ENCODE results near the gene TTC7B. TPM values are rescaled to one million over a fixed set of nuclear protein-coding genes. Genes with fewer than 3 reads are reported as not detected.

The TTC7B gene
- total RNA-seq, 1 donor: 24.9 TPM

DNA sequence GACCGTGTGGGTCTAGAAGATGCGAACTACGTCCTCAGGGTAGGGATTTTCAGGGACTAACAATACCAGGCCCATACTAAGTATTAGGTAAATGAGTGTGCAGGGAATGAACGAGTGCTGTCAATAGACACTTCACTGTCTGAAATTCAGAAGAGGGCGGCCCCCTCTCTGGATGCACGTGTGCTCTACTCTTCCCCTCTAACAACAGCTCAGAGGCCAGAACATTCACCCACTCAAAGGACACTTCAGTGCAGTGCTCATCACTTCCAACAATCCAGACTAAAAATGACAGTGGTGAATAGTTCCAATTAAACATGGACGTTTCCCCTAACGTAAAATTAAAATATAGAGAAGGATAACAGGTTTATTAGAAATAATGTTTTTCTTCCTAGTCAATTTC, 219.5 kb downstream of the TTC7B start:
- H3K4me3 ChIP-seq (ENCODE audit: low read depth, low read length): no peak overlapping the region
- TF ChIP-seq, protein P1, sequence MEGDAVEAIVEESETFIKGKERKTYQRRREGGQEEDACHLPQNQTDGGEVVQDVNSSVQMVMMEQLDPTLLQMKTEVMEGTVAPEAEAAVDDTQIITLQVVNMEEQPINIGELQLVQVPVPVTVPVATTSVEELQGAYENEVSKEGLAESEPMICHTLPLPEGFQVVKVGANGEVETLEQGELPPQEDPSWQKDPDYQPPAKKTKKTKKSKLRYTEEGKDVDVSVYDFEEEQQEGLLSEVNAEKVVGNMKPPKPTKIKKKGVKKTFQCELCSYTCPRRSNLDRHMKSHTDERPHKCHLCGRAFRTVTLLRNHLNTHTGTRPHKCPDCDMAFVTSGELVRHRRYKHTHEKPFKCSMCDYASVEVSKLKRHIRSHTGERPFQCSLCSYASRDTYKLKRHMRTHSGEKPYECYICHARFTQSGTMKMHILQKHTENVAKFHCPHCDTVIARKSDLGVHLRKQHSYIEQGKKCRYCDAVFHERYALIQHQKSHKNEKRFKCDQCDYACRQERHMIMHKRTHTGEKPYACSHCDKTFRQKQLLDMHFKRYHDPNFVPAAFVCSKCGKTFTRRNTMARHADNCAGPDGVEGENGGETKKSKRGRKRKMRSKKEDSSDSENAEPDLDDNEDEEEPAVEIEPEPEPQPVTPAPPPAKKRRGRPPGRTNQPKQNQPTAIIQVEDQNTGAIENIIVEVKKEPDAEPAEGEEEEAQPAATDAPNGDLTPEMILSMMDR (IDR thresholded peaks at IDR 0.05; ENCODE audit: insufficient read depth, low read length): no peak
- DNase-seq (ENCODE audit: low read depth): no peak

DNA sequence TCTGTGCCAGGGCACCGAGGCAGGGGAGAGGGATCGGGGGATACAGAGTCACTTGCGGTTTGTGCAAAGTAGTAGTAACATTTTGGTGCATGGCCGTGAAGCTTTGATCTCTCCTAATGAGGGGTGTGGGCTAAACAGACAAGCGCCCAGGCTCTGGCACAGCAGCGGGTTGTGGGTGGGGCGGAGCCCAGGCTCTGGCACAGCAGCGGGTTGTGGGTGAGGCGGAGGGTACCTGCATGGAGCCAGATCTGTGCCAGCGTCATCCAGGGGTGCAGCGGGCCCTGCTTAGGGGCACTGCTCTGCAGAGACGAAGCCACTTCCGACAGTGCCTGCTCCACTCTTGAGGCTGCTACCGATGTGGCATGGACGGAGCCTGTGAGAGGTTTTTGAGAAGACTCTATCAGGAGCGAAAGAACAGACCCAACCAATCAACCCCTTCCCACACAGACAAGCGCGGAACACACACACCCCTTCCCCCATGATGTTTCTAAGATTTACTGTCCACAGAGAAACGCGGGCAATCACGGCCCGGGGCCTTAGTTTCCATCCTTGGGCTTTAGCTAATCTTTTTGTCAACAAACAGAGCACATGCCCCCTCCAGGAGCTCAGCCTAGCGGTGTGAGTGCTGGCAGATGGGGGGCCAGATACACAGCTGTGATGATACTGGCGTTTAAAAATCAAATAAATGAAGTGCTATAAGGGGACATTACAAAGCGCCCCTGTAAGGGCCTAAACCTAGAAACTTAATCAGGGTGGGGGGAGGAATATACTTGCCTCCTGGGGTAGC, 222.8 kb downstream of the TTC7B start:
- H3K4me3 ChIP-seq (ENCODE audit: low read depth, low read length): no peak overlapping the region
- DNase-seq (ENCODE audit: low read depth): no peak
- TF ChIP-seq, protein P1 (IDR thresholded peaks at IDR 0.05; ENCODE audit: insufficient read depth, low read length): no peak

DNA sequence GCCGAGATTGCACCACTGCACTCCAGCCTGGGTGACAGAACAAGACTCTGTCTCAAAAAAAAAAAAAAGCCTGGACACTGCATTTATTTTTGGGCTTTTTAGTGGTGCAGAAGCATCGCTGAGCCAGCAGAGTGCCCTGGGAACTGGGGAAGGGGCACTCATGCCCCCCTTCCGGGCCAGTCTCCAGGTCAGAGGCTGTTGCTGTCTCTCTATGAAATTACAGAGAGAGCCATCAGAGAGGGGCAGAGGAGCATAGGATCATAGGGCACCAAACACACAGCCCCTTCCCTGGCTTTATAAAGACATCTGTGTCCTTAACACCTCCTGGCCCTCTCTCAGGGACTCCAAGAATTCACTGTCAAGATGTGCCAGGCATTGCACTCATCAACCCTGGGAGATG, 223.6 kb downstream of the TTC7B start:
- no peak overlapping the region for H3K4me3 ChIP-seq (ENCODE audit: low read depth, low read length)
- no peak for DNase-seq (ENCODE audit: low read depth)
- TF ChIP-seq, protein P1 (IDR thresholded peaks at IDR 0.05; ENCODE audit: insufficient read depth, low read length): no peak

DNA sequence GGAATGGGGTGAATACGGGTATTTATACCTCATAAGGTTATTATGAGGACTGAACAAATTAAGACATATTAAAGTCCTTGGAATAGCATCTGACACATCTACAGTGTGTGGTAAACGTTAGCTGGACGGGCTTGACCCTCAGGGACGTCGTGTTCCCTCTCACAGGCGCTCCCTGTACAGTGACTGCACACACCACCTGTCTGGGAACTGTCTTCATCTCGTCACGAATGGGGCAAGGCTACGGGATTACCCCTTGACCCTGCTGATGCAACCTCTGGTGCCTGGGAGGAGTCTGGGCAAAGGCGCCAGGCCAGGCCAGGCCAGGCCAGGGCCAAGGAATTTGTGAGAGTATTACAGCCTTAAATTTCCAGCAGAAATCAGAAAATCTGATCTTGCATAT, 228.3 kb downstream of the TTC7B start:
- DNase-seq (ENCODE audit: low read depth): no peak
- H3K4me3 ChIP-seq (ENCODE audit: low read depth, low read length): no peak overlapping the region
- TF ChIP-seq, protein P1 (IDR thresholded peaks at IDR 0.05; ENCODE audit: insufficient read depth, low read length): no peak

DNA sequence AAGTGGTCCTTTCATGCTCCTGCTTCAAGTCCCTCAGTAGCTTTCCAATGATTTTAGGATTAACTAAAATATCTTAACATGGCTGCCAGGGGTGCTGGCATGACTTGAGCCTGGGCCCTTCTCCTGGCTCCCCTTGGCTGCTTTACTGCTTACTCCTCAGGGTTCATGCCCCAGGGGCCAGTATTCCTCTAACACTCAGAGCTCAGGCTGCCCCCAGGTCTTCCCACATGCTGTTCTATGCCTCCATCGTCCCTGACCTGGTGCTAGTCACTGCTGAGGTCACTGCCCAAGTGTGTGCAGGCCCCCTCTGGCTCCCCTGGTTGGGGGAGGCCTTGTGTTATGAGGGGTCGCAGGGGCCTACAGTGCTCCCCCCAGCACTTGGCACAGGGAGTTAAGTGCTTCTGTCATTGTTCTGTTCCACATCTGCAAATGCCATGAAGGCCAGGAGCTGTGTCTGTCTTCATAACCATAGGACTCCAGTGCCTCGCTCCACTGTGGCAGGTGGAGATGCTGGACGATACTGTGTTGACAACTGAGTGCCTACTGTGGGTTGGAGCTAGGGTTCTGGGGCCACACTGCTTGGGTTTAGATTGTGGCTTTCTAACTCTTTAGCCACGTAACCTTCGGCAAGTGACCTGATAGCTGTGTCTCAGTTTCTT, 228.8 kb downstream of the TTC7B start:
- TF ChIP-seq, protein P1 (IDR thresholded peaks at IDR 0.05; ENCODE audit: insufficient read depth, low read length): no peak
- DNase-seq (ENCODE audit: low read depth): no peak

DNA sequence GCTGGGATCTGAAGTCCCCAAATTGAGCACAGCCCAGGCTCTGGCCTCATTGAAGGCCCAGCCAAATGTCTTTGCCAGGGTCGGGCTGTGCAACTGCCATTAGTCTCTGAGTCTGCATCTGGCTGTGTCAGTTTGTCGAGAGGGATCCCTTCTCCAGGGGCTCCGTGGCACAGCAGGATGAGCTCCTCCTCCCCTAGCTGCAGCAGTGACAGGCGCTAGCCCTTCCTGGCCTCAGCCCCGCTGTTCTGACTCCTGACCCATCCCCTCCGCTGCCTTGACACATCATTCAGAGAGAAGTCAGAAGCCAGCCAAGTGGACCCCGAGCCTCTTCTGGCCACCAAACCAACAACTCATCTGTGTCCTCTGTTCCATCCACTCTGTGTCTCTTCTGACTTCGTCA, 231.1 kb downstream of the TTC7B start:
- DNase-seq (ENCODE audit: low read depth): no peak
- no peak overlapping the region for H3K4me3 ChIP-seq (ENCODE audit: low read depth, low read length)
- TF ChIP-seq, protein P1 (IDR thresholded peaks at IDR 0.05; ENCODE audit: insufficient read depth, low read length): no peak

More for the DNA sequence above, 228.8 kb downstream of the TTC7B start:
- no peak overlapping the region for H3K4me3 ChIP-seq (ENCODE audit: low read depth, low read length)
